ENCODE results near the gene POR.
"Not testable (repeated sequence)": the region's sequence is repeated elsewhere in the genome, so short reads cannot be mapped to it uniquely, and the experiment has no call there.

Gene POR

DNA sequence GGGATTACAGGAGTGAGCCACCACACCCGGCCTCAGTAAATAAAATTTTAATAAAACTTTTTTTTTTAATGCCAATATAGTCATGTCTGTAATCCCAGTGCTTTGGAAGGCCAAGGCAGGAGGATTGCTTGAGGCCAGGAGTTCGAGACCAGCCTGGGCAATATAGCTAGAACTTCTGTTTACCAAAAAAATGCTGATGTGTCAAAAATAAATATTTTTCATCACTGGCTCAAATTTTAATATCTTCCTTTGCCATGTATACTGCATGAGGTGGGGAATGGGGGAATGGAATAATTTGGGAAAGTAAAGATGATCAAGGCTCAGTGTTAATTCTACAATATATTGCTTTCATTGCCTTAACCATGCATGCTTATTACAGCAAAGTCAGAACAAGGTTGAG lies 46.8 kb upstream of the POR start:
- TF ChIP-seq, protein P1, sequence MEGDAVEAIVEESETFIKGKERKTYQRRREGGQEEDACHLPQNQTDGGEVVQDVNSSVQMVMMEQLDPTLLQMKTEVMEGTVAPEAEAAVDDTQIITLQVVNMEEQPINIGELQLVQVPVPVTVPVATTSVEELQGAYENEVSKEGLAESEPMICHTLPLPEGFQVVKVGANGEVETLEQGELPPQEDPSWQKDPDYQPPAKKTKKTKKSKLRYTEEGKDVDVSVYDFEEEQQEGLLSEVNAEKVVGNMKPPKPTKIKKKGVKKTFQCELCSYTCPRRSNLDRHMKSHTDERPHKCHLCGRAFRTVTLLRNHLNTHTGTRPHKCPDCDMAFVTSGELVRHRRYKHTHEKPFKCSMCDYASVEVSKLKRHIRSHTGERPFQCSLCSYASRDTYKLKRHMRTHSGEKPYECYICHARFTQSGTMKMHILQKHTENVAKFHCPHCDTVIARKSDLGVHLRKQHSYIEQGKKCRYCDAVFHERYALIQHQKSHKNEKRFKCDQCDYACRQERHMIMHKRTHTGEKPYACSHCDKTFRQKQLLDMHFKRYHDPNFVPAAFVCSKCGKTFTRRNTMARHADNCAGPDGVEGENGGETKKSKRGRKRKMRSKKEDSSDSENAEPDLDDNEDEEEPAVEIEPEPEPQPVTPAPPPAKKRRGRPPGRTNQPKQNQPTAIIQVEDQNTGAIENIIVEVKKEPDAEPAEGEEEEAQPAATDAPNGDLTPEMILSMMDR (IDR thresholded peaks at IDR 0.05) = no peak
- H3K9me3 ChIP-seq (ENCODE audit: control insufficient read depth, low read length) = no peaks in the 10 kb centered on the region
- peaks cover 13% of the 10 kb centered on the region for H3K4me1 ChIP-seq
- H3K27me3 ChIP-seq (ENCODE audit: control insufficient read depth, insufficient read depth, low read length) = no peaks in the 10 kb centered on the region
- H2AFZ ChIP-seq = no peak overlapping the region
- H3K9ac ChIP-seq = no peak overlapping the region
- no peaks in the 10 kb centered on the region for H3K36me3 ChIP-seq (ENCODE audit: control insufficient read depth, insufficient read depth, low read length)
- H3K4me3 ChIP-seq (ENCODE audit: low read depth, low read length) = no peak overlapping the region
- H3K27ac ChIP-seq = no peak overlapping the region
- H3K4me2 ChIP-seq (ENCODE audit: low read length) = no peak overlapping the region
- H3K79me2 ChIP-seq = no peaks in the 10 kb centered on the region

DNA sequence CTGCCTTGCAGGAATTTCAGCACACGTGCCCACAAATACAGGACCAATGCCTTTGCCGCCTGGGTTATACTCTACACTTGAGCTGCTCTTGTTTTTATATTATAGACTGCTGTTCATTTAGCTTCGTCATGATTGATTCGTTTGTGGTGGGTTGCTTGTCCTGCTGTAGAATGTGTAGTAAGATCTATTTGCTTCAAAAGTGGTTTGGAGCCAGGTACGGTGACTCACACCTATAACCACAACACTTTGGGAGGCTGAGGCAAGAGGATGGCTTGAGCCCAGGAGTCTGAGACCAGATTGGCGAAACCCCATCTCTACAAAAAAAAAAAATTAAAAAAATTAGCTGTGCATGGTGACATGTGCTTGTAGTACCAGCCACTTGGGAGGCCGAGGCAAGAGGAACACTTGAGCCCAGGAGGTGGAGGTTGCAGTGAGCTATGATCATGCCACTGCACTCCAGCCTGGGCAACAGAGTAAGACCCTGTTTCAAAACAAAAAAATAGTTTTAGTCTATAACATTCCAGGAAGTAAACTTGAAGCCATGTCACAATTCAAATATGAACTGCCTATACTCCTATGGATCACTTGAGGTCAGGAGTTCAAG lies 45.1 kb upstream of the POR start:
- TF ChIP-seq, protein P1 (IDR thresholded peaks at IDR 0.05) = no peak
- H3K9me3 ChIP-seq (ENCODE audit: control insufficient read depth, low read length) = no peaks in the 10 kb centered on the region
- no peak overlapping the region for H2AFZ ChIP-seq
- no peaks in the 10 kb centered on the region for H3K27me3 ChIP-seq (ENCODE audit: control insufficient read depth, insufficient read depth, low read length)
- no peak overlapping the region for H3K4me2 ChIP-seq (ENCODE audit: low read length)
- no peaks in the 10 kb centered on the region for H3K79me2 ChIP-seq
- H3K4me1 ChIP-seq = peaks cover 13% of the 10 kb centered on the region
- H3K36me3 ChIP-seq (ENCODE audit: control insufficient read depth, insufficient read depth, low read length) = no peaks in the 10 kb centered on the region
- H3K27ac ChIP-seq = no peak overlapping the region
- H3K9ac ChIP-seq = no peak overlapping the region
- H3K4me3 ChIP-seq (ENCODE audit: low read depth, low read length) = no peak overlapping the region

DNA sequence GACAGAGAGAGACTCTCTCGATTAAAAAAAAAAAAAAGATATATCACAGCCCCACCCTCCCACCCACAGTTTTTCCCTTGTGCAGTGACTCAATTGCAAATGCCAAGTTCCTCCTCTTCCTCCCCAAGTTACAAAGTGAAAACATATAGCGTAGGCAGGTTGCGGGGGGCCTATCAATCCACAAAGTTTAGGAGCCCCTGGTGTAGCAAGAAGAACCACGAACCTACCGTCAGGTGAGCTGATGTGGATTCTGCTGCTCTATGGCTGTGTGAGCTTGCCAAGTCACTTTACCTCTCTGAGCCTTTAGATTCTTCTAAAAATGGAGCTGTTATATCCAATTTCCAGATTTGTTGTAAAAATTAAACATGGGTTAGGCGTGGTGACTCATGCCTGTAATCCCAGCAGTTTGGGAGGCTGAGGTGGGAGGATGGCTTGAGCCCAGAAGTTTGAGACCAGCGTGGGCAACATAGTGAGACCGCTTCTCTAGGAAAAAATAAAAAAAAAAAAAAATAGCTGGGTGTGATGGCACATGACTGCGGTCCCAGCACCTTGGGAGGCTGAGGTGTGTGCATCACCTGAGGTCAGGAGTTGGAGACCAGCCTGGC lies 44.3 kb upstream of the POR start:
- H3K4me1 ChIP-seq = peaks cover 19% of the 10 kb centered on the region
- no peak overlapping the region for H3K4me3 ChIP-seq (ENCODE audit: low read depth, low read length)
- no peaks in the 10 kb centered on the region for H3K27me3 ChIP-seq (ENCODE audit: control insufficient read depth, insufficient read depth, low read length)
- TF ChIP-seq, protein P1 (IDR thresholded peaks at IDR 0.05) = no peak
- H3K9ac ChIP-seq = no peak overlapping the region
- H3K27ac ChIP-seq = no peak overlapping the region
- H3K9me3 ChIP-seq (ENCODE audit: control insufficient read depth, low read length) = no peaks in the 10 kb centered on the region
- no peaks in the 10 kb centered on the region for H3K36me3 ChIP-seq (ENCODE audit: control insufficient read depth, insufficient read depth, low read length)
- no peak overlapping the region for H3K4me2 ChIP-seq (ENCODE audit: low read length)
- H3K79me2 ChIP-seq = no peaks in the 10 kb centered on the region
- H2AFZ ChIP-seq = no peak overlapping the region

DNA sequence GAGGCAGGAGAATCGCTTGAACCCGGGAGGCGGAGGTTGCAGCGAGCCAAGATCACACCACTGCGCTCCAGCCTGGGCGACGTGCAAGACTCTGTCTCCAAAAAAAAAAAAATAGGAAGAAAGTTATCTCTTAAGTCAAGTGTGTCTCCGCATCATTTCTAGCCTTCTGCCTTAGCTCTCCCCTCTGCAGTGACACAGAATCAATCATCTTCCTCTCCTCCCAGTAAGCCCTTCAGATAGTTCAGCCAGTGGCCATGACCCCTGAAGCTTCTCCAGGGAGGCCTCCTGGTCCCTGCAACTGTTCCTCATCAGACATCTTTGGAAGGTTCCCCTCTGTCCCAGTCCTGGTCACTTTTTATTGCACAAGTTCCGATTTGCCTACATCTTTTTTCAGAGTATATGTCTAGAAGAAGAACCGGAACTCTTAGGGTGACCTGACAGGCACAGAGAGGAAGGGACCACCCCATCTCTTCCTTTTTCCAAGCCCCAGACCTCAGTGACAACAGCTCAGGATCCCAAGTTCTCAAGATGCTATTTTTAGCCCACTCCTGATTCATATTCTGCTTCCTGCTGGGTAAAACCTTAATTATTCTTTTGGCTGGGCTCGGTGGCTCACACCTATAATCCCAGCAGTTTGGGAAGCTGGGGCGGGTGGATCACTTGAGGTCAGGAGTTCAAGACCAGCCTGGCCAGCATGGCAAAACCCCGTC lies 42.7 kb upstream of the POR start:
- peak overlapping the region; percentile 59 for H3K27ac ChIP-seq
- H3K27me3 ChIP-seq (ENCODE audit: control insufficient read depth, insufficient read depth, low read length) = no peaks in the 10 kb centered on the region
- H3K4me2 ChIP-seq (ENCODE audit: low read length) = no peak overlapping the region
- H3K4me3 ChIP-seq (ENCODE audit: low read depth, low read length) = no peak overlapping the region
- H3K79me2 ChIP-seq = no peaks in the 10 kb centered on the region
- no peaks in the 10 kb centered on the region for H3K9me3 ChIP-seq (ENCODE audit: control insufficient read depth, low read length)
- H3K9ac ChIP-seq = no peak overlapping the region
- TF ChIP-seq, protein P1 (IDR thresholded peaks at IDR 0.05) = no peak
- H3K36me3 ChIP-seq (ENCODE audit: control insufficient read depth, insufficient read depth, low read length) = no peaks in the 10 kb centered on the region
- peak overlapping the region; percentile 51 for H2AFZ ChIP-seq
- peaks cover 15% of the 10 kb centered on the region for H3K4me1 ChIP-seq

DNA sequence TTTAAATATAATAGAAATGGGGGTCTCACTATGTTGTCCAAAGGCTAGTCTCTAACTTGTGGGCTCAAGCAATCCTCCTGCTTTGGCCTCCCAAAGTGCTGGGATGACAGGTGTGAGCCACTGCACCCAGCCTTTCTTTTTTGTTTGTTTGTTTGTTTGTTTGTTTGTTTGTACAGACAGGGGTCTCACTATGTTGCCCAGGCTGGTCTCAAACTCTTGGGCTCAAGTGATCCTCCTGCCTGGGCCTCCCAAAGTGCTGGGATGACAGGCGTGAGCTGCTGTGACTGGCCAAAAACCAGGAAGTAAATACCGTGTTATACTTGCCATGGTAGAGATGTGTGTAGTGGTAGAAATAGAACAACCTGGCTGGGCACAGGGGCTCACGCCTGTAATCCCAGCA lies 40.8 kb upstream of the POR start:
- not testable (repeated sequence) for H3K4me2 ChIP-seq (ENCODE audit: low read length); H3K27me3 ChIP-seq (ENCODE audit: control insufficient read depth, insufficient read depth, low read length); H3K36me3 ChIP-seq (ENCODE audit: control insufficient read depth, insufficient read depth, low read length); H3K79me2 ChIP-seq; H3K27ac ChIP-seq; H3K9me3 ChIP-seq (ENCODE audit: control insufficient read depth, low read length); H3K4me3 ChIP-seq (ENCODE audit: low read depth, low read length); H3K9ac ChIP-seq; H2AFZ ChIP-seq
- peaks cover 22% of the 10 kb centered on the region for H3K4me1 ChIP-seq

Data from parathyroid adenoma (tissue), 2 donors.